Measurements from ENCODE around the gene RNF212.

RNF212 gene

GRCh38 chr4:1075225-1075624 is 38.1 kb downstream of the RNF212 start:
- Histone ChIP-seq H3K9me3 (no peaks in the 10 kb centered on the region), H3K4me1 (ENCODE audit: control insufficient read depth in 1 of 2, insufficient read depth in 1 of 2, low read depth in 1 of 2, low read length in 1 of 2) (no peaks in the 10 kb centered on the region), H3K4me3 (ENCODE audit: low read depth in 1 of 2, low read length in 1 of 2) (no peak overlapping the region), H3K36me3 (no peaks in the 10 kb centered on the region), H3K27ac (no peak overlapping the region), H3K27me3 (peaks cover 12% of the 10 kb centered on the region)
- no peak for TF ChIP-seq CTCF (IDR thresholded peaks at IDR 0.05)

- H3K27me3 ChIP-seq: peaks cover 12% of the 10 kb centered on the region
- H3K36me3 ChIP-seq: no peaks in the 10 kb centered on the region
- H3K9me3 ChIP-seq: no peaks in the 10 kb centered on the region
- H3K4me1 ChIP-seq (ENCODE audit: control insufficient read depth in 1 of 2, insufficient read depth in 1 of 2, low read depth in 1 of 2, low read length in 1 of 2): no peaks in the 10 kb centered on the region
- H3K27ac ChIP-seq: no peak overlapping the region
- H3K4me3 ChIP-seq (ENCODE audit: low read depth in 1 of 2, low read length in 1 of 2): no peak overlapping the region
- no peak for TF ChIP-seq CTCF (IDR thresholded peaks at IDR 0.05)
Measured at GRCh38 chr4:1074077-1074476, 39.3 kb downstream of the RNF212 start.

- Histone ChIP-seq H3K4me3 (ENCODE audit: low read depth in 1 of 2, low read length in 1 of 2) (no peak overlapping the region), H3K36me3 (no peaks in the 10 kb centered on the region), H3K4me1 (ENCODE audit: control insufficient read depth in 1 of 2, insufficient read depth in 1 of 2, low read depth in 1 of 2, low read length in 1 of 2) (no peaks in the 10 kb centered on the region), H3K9me3 (no peaks in the 10 kb centered on the region), H3K27ac (no peak overlapping the region), H3K27me3 (peaks cover 15% of the 10 kb centered on the region)
- no peak for TF ChIP-seq CTCF (IDR thresholded peaks at IDR 0.05)
Measured at GRCh38 chr4:1072830-1073446, 40.4 kb downstream of the RNF212 start.

- H3K4me1 ChIP-seq (ENCODE audit: control insufficient read depth in 1 of 2, insufficient read depth in 1 of 2, low read depth in 1 of 2, low read length in 1 of 2): no peaks in the 10 kb centered on the region
- H3K9me3 ChIP-seq: no peaks in the 10 kb centered on the region
- no peak overlapping the region for H3K27ac ChIP-seq
- no peak overlapping the region for H3K4me3 ChIP-seq (ENCODE audit: low read depth in 1 of 2, low read length in 1 of 2)
- TF ChIP-seq CTCF (IDR thresholded peaks at IDR 0.05): no peak
- H3K36me3 ChIP-seq: no peaks in the 10 kb centered on the region
- H3K27me3 ChIP-seq: peaks cover 41% of the 10 kb centered on the region
Measured at GRCh38 chr4:1069394-1069793, 44.0 kb downstream of the RNF212 start.

- no peaks in the 10 kb centered on the region for H3K9me3 ChIP-seq
- no peaks in the 10 kb centered on the region for H3K36me3 ChIP-seq
- H3K27ac ChIP-seq: no peak overlapping the region
- H3K27me3 ChIP-seq: peaks cover 61% of the 10 kb centered on the region
- no peaks in the 10 kb centered on the region for H3K4me1 ChIP-seq (ENCODE audit: control insufficient read depth in 1 of 2, insufficient read depth in 1 of 2, low read depth in 1 of 2, low read length in 1 of 2)
- no peak overlapping the region for H3K4me3 ChIP-seq (ENCODE audit: low read depth in 1 of 2, low read length in 1 of 2)
- no peak for TF ChIP-seq CTCF (IDR thresholded peaks at IDR 0.05)
Measured at GRCh38 chr4:1065732-1066131, 47.6 kb downstream of the RNF212 start.

- H3K27me3 ChIP-seq: peaks cover 56% of the 10 kb centered on the region
- H3K27ac ChIP-seq: no peak overlapping the region
- TF ChIP-seq CTCF (IDR thresholded peaks at IDR 0.05): no peak
- no peaks in the 10 kb centered on the region for H3K4me1 ChIP-seq (ENCODE audit: control insufficient read depth in 1 of 2, insufficient read depth in 1 of 2, low read depth in 1 of 2, low read length in 1 of 2)
- H3K36me3 ChIP-seq: no peaks in the 10 kb centered on the region
- H3K9me3 ChIP-seq: no peaks in the 10 kb centered on the region
- H3K4me3 ChIP-seq (ENCODE audit: low read depth in 1 of 2, low read length in 1 of 2): no peak overlapping the region
Measured at GRCh38 chr4:1062419-1062818, 50.9 kb downstream of the RNF212 start.

All from neutrophil (primary cell).